ENCODE measurements around the gene INSL3.
"Not testable (repeated sequence)": the region's sequence is repeated elsewhere in the genome, so short reads cannot be mapped to it uniquely, and the experiment has no call there.

The INSL3 gene

GRCh38 chr19:17829855-17830566 lies 8.7 kb upstream of the INSL3 start:
- no peak overlapping the region for H3K4me3 ChIP-seq (ENCODE audit: low read length)
- DNase-seq (ENCODE audit: low read depth, low spot score): no peak

GRCh38 chr19:17826508-17827056 lies 5.3 kb upstream of the INSL3 start:
- no peak for DNase-seq (ENCODE audit: low read depth, low spot score)
- H3K4me3 ChIP-seq (ENCODE audit: low read length): no peak overlapping the region

GRCh38 chr19:17824339-17824738 lies 3.0 kb upstream of the INSL3 start:
- H3K4me3 ChIP-seq (ENCODE audit: low read length): no peak overlapping the region
- no peak for DNase-seq (ENCODE audit: low read depth, low spot score)

GRCh38 chr19:17817668-17818363 lies 3.5 kb downstream of the INSL3 start:
- no peak for DNase-seq (ENCODE audit: low read depth, low spot score)
- no peak overlapping the region for H3K4me3 ChIP-seq (ENCODE audit: low read length)

GRCh38 chr19:17812099-17812498 lies 9.2 kb downstream of the INSL3 start:
- DNase-seq (ENCODE audit: low read depth, low spot score): no peak
- no peak overlapping the region for H3K4me3 ChIP-seq (ENCODE audit: low read length)

- DNase-seq (ENCODE audit: low read depth, low spot score): no peak
- no peak overlapping the region for H3K4me3 ChIP-seq (ENCODE audit: low read length)
These were observed 9.6 kb downstream of the INSL3 start for GRCh38 chr19:17811681-17812080.

GRCh38 chr19:17811103-17811502 lies 10.2 kb downstream of the INSL3 start:
- no peak for DNase-seq (ENCODE audit: low read depth, low spot score)
- no peak overlapping the region for H3K4me3 ChIP-seq (ENCODE audit: low read length)

- DNase-seq (ENCODE audit: low read depth, low spot score): peak; percentile 39
- H3K4me3 ChIP-seq (ENCODE audit: low read length): no peak overlapping the region
These were observed 13.5 kb downstream of the INSL3 start for GRCh38 chr19:17807731-17808316.

GRCh38 chr19:17806945-17807344 lies 14.4 kb downstream of the INSL3 start:
- no peak overlapping the region for H3K4me3 ChIP-seq (ENCODE audit: low read length)
- no peak for DNase-seq (ENCODE audit: low read depth, low spot score)

GRCh38 chr19:17805427-17805826 lies 15.9 kb downstream of the INSL3 start:
- H3K4me3 ChIP-seq (ENCODE audit: low read length): no peak overlapping the region
- no peak for DNase-seq (ENCODE audit: low read depth, low spot score)

GRCh38 chr19:17803264-17803896 lies 17.9 kb downstream of the INSL3 start:
- H3K4me3 ChIP-seq (ENCODE audit: low read length): peak overlapping the region; percentile 16
- DNase-seq (ENCODE audit: low read depth, low spot score): peak; percentile 89

GRCh38 chr19:17802137-17802858 lies 19.0 kb downstream of the INSL3 start:
- H3K4me3 ChIP-seq (ENCODE audit: low read length): no peak overlapping the region
- DNase-seq (ENCODE audit: low read depth, low spot score): no peak

GRCh38 chr19:17798599-17798998 lies 22.7 kb downstream of the INSL3 start:
- not testable (repeated sequence) for DNase-seq (ENCODE audit: low read depth, low spot score)

GRCh38 chr19:17797424-17798201 lies 23.7 kb downstream of the INSL3 start:
- H3K4me3 ChIP-seq (ENCODE audit: low read length): no peak overlapping the region
- DNase-seq (ENCODE audit: low read depth, low spot score): no peak

More at GRCh38 chr19:17798599-17798998, 22.7 kb downstream of the INSL3 start:
- H3K4me3 ChIP-seq (ENCODE audit: low read length): not testable (repeated sequence)

GRCh38 chr19:17796838-17797423 lies 24.4 kb downstream of the INSL3 start:
- no peak overlapping the region for H3K4me3 ChIP-seq (ENCODE audit: low read length)
- DNase-seq (ENCODE audit: low read depth, low spot score): no peak

GRCh38 chr19:17796013-17796837 lies 25.1 kb downstream of the INSL3 start:
- no peak overlapping the region for H3K4me3 ChIP-seq (ENCODE audit: low read length)
- no peak for DNase-seq (ENCODE audit: low read depth, low spot score)

GRCh38 chr19:17795495-17795856 lies 25.8 kb downstream of the INSL3 start:
- H3K4me3 ChIP-seq (ENCODE audit: low read length): no peak overlapping the region
- no peak for DNase-seq (ENCODE audit: low read depth, low spot score)
